Common myeloid progenitor, CD34-positive (primary cell): ENCODE results near the gene FRAT2.

ENCODE experiments used
- CTCF ChIA-PET: fragments of 350-600 bp; sonication (Branson Sonifier 250); formaldehyde crosslinking; loops from one replicate; lab custom pipeline; 2021; ENCODE audit warnings: antibody characterized with exemption; lab: Charles Lee
- POLR2A ChIA-PET: fragments of 350-600 bp; sonication (Branson Sonifier 250); formaldehyde crosslinking; loops from one replicate; lab custom pipeline; 2021; ENCODE audit warnings: antibody characterized with exemption; lab: Charles Lee
- DNase-seq, 3 donors: peaks; one replicate each; pipeline versions ENCODE4 v3.0.0 to v3.0.0-alpha.2; 2013
- H3K27ac ChIP-seq, 2 experiments: 1 replicate in 1 of 2; 2 replicates in 1 of 2; pipeline ENCODE4 v1.7.0; 2013; ENCODE audit warnings: inconsistent platforms in 2 of 2, low read length in 2 of 2, mild to moderate bottlenecking in 2 of 2, low read depth in 1 of 2, moderate library complexity in 1 of 2; ENCODE audit not compliant: severe bottlenecking in 2 of 2, insufficient read depth in 1 of 2, poor library complexity in 1 of 2
- H3K27me3 ChIP-seq, 5 experiments: replicated peaks in 2 of 5; 1 replicate in 3 of 5; 2 replicates in 2 of 5; pipeline versions ENCODE4 v1.6.1 to v1.7.0; 2013; ENCODE audit warnings: low read length in 4 of 5, mild to moderate bottlenecking in 2 of 5, moderate library complexity in 2 of 5, inconsistent platforms in 1 of 5; ENCODE audit not compliant: insufficient read depth in 5 of 5, control insufficient read depth in 4 of 5
- H3K36me3 ChIP-seq, 4 experiments: 1 replicate in 2 of 4; 2 replicates in 2 of 4; pipeline versions ENCODE4 v1.6.1 to v1.7.0; 2013; ENCODE audit warnings: low read length in 3 of 4, control low read depth in 1 of 4, mild to moderate bottlenecking in 1 of 4; ENCODE audit not compliant: control insufficient read depth in 4 of 4, insufficient read depth in 4 of 4
- H3K4me1 ChIP-seq, 4 experiments: 1 replicate in 3 of 4; 2 replicates in 1 of 4; pipeline versions ENCODE4 v1.6.1 to v1.7.1; 2013; ENCODE audit warnings: low read length in 3 of 4, mild to moderate bottlenecking in 3 of 4, control low read depth in 1 of 4, inconsistent platforms in 1 of 4, moderate library complexity in 1 of 4; ENCODE audit not compliant: control insufficient read depth in 4 of 4, insufficient read depth in 4 of 4; ENCODE audit errors: control extremely low read depth in 1 of 4
- H3K4me3 ChIP-seq, 7 experiments: 1 replicate in 4 of 7; 2 replicates in 3 of 7; pipeline versions ENCODE4 v1.5.1 to v1.7.0; 2013; ENCODE audit warnings: mild to moderate bottlenecking in 7 of 7, low read length in 6 of 7, moderate library complexity in 6 of 7, inconsistent platforms in 2 of 7, low read depth in 2 of 7, control low read depth in 1 of 7; ENCODE audit not compliant: insufficient read depth in 4 of 7, control insufficient read depth in 1 of 7; ENCODE audit errors: extremely low read depth in 1 of 7
- H3K9me3 ChIP-seq, 5 experiments: 1 replicate in 4 of 5; 2 replicates in 1 of 5; pipeline versions ENCODE4 v1.6.1 to v1.7.1; 2013; ENCODE audit warnings: low read length in 4 of 5, mild to moderate bottlenecking in 2 of 5, inconsistent platforms in 1 of 5, low read depth in 1 of 5, moderate library complexity in 1 of 5; ENCODE audit not compliant: control insufficient read depth in 4 of 5, insufficient read depth in 2 of 5; ENCODE audit errors: control extremely low read depth in 1 of 5
- WGBS: methylation state at CpG from one replicate; pipeline ENCODE4 v1.1.5; 2013; ENCODE audit not compliant: insufficient coverage; 5-methylcytosine and 5-hydroxymethylcytosine counted together

Gene FRAT2

DNA sequence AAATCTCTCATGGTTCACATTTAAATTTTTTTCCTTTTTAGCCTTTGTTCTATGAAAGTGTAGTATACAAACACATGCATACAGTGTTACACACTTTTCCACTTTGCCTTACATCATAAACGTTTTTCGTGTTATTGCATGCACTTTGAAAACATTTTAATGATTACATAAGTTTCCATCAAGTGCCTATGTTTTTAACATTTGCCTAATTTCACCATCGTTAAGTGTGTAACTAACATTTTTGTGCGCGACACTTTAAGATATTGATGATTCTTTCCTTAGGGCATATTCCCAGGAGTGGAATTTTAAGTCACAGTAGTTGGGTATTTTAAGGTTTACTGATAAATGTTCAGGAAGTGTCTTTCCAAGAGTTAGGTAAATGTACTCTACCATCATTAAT, 1.5 kb upstream of the FRAT2 start:
- ChIA-PET POLR2A (no interaction called here), CTCF (no interaction called here)
- Histone ChIP-seq H3K27ac (no peak overlapping the region), H3K4me1 (peaks cover 8 to 33% (median 25%) of the 10 kb centered on the region in 4 experiments), H3K27me3 (no peaks in the 10 kb centered on the region), H3K4me3 (no peak overlapping the region), H3K36me3 (peaks cover 0 to 4% (median 0%) of the 10 kb centered on the region in 4 experiments), H3K9me3 (no peaks in the 10 kb centered on the region)
- WGBS: 80% methylated on average over 1 of the region's 5 CpGs
- no peak for DNase-seq

DNA sequence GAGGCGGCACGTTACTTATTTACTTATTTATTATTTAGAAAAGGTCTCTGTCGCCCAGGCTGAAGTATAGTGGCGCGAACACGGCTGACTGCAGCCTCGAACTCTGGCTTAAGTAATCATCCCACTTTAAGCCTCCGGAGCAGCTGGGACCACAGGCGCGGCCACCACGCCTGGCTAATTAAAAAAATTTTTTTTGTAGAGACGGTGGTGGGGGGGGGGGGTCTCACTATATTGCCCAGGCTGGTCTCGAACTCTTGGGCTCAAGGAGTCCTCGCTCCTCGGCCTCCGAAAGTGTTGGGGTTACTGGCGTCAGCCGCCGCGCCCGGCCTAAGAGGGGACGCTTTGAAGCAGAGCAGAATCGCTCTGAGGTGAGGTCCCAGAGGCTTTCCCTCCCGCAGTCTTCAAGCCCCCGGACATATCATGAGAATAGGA, 675 bp upstream of the FRAT2 start:
- Histone ChIP-seq H3K4me3 (peak overlapping the region; percentile 27 to 88 (median 81)), H3K27me3 (no peaks in the 10 kb centered on the region), H3K27ac (peak overlapping the region in 1 of 2 experiments; percentile 99), H3K9me3 (no peaks in the 10 kb centered on the region), H3K4me1 (peaks cover 8 to 33% (median 25%) of the 10 kb centered on the region in 4 experiments), H3K36me3 (peaks cover 0 to 5% (median 1%) of the 10 kb centered on the region in 4 experiments)
- ChIA-PET CTCF (no interaction called here), POLR2A (no interaction called here)
- 21% methylated on average over 12 of the region's 25 CpGs for WGBS
- no peak for DNase-seq

DNA sequence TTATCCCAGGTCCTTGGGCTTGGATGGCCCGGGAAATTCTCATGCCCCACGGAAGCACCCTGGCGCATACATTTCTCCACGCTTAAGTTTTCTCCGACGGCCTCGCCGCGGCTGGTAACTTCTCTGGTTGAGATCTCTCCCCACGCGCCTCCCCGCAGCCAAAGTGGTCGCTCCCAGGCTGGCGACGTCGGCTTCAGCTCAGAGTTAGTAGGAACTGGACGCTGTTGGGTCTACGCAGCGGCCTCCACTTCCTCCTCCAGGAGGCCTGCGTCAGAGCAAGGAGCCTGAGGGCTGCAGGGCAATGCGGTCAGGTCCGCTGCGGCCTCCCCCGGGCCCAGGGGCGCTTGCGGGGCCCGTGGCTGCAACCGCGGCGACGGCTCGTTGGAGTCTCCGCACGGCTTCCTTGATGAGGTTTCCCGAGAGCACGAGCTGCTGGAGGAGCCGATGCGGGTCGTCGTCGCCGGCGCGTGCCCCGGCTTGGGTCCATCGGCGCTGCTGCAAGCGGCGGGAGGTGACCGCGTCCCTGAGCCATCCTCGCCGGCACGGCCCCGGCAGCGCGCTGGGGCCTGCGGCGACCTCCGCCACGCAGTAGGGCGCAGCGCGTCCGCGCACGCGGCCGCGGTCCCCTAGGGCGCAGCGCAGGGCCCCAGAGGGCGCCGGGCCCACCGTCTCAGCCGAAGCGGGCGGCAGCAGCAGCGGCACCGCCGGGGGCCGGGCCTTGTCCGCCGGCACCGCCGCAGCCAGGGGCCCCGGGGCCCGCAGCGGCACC, 744 bp downstream of the FRAT2 start:
- CTCF ChIA-PET: interaction anchor here (0.8 to 4.5 kb wide), 16 partner anchors 9 to 95 kb away, joined by 3 to 31 read pairs (median 4); partner anchors contain the start of gene FRAT1
- H3K9me3 ChIP-seq: no peaks in the 10 kb centered on the region
- POLR2A ChIA-PET: interaction anchor here (2.2 to 3.0 kb wide), 2 partner anchors 14 to 42 kb away, joined by 5 to 23 read pairs; partner anchors contain the start of gene FRAT1
- peak overlapping the region in 1 of 2 experiments; percentile 99 for H3K27ac ChIP-seq
- peak overlapping the region; percentile 70 to 88 (median 83) for H3K4me3 ChIP-seq
- WGBS: under 1% methylated on average over 76 of the region's 89 CpGs
- peaks cover 8 to 33% (median 25%) of the 10 kb centered on the region in 4 experiments for H3K4me1 ChIP-seq
- H3K36me3 ChIP-seq: peaks cover 0 to 13% (median 7%) of the 10 kb centered on the region in 4 experiments
- DNase-seq: peak; percentile 35 to 68 (median 63)
- H3K27me3 ChIP-seq: no peaks in the 10 kb centered on the region

DNA sequence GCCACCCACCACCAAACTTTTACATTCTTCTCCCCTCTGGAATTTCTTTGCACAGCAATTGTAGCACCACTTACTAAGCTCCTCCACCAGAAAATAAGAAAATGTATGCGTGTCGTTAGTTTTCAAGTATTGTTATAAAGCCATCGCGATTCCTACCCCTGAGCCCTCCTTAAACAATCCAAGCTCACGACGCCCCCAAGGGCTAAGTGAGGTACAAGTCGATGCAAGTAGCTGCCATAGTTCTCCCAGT, 1.3 kb downstream of the FRAT2 start:
- H3K27me3 ChIP-seq: no peaks in the 10 kb centered on the region
- H3K36me3 ChIP-seq: peaks cover 0 to 18% (median 7%) of the 10 kb centered on the region in 4 experiments
- ChIA-PET POLR2A (interaction anchor here (0.6 to 3.0 kb wide), 3 partner anchors 14 to 92 kb away, joined by 4 to 23 read pairs (median 5); partner anchors contain the start of gene FRAT1), CTCF (interaction anchor here (0.8 to 4.5 kb wide), 16 partner anchors 9 to 94 kb away, joined by 3 to 31 read pairs (median 4); partner anchors contain the start of gene FRAT1)
- no peaks in the 10 kb centered on the region for H3K9me3 ChIP-seq
- 5% methylated on average over 6 of the region's 7 CpGs for WGBS
- peak overlapping the region; percentile 70 to 88 (median 83) for H3K4me3 ChIP-seq
- H3K4me1 ChIP-seq: peaks cover 8 to 33% (median 25%) of the 10 kb centered on the region in 4 experiments
- peak overlapping the region in 1 of 2 experiments; percentile 71 for H3K27ac ChIP-seq
- DNase-seq: peak; percentile 36 to 62 (median 55)

DNA sequence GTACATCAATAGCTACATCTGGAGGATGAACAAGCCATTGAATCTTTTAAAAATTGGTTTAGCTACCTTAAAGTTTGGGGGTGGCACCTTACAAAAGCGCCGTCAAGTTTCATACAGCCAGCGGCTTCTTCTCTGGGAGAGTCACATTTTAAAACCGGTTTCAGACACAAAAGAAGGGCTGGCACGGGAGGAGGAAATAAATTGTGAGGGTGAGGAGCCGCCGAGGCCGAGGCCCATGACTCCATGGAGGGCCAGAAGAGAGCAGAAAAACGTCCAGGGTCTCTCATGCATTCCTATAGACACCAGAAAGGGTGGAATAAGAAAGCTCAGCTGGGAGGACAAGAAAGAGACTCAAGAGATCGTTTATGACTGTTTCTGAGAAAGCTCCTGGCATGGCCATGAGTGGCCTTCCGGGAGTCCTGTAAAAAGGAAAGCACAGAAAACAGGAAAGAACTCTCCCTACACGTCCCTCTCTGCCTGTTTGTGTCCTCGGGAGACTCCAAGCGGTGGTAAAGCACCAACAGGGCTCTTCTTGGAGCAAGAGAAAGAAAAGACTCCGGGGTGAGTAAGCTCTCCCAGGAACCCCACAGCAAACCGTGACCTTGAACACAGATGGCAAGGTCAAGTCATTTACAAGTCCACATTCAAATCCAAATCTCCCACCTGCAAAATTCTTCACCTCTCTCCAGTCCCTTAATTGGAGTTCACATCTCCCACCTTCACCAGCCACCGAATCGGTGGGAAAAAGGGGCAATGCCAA, 1.8 kb downstream of the FRAT2 start:
- Histone ChIP-seq H3K4me3 (peak overlapping the region in 6 of 7 experiments; percentile 70 to 88 (median 84)), H3K27me3 (no peaks in the 10 kb centered on the region), H3K27ac (peak overlapping the region in 1 of 2 experiments; percentile 71), H3K9me3 (no peaks in the 10 kb centered on the region), H3K4me1 (peaks cover 8 to 33% (median 25%) of the 10 kb centered on the region in 4 experiments), H3K36me3 (peaks cover 0 to 18% (median 7%) of the 10 kb centered on the region in 4 experiments)
- DNase-seq: no peak
- ChIA-PET POLR2A (interaction anchor here (0.6 to 3.0 kb wide), 4 partner anchors 13 to 92 kb away, joined by 3 to 23 read pairs (median 4); partner anchors contain the start of gene FRAT1), CTCF (interaction anchor here (0.8 to 4.5 kb wide), 16 partner anchors 8 to 94 kb away, joined by 3 to 31 read pairs (median 4); partner anchors contain the start of gene FRAT1)
- WGBS: 23% methylated on average over 15 of the region's 18 CpGs

DNA sequence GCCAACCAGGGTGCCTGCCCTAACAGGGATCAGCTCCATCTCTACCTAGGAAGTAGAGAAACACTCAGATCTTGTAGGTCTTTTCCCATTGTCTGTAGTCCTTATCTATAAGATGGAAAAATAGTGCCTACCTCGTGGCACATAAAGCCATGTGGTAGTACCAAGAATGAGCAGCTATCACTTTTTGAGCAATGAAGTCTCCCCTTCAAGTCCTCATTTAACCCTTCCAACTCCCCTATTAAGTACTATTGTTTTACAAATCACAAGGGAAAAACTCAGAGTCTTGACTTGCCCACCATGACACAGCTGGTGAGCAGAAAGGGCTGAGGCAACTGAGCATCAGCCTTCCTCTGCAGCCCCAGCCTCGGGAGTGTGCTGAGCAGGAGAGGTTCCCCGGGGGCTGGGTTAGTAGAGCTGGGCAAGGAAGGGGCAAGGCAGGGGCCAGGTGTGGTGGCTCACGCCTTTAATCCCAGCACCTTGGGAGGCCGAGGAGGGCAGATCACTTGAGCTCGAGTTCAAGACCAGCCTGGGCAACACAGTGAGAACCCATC, 3.3 kb downstream of the FRAT2 start:
- Histone ChIP-seq H3K4me3 (no peak overlapping the region), H3K4me1 (peaks cover 8 to 36% (median 25%) of the 10 kb centered on the region in 4 experiments), H3K27ac (no peak overlapping the region), H3K27me3 (no peaks in the 10 kb centered on the region), H3K36me3 (peaks cover 0 to 18% (median 7%) of the 10 kb centered on the region in 4 experiments), H3K9me3 (no peaks in the 10 kb centered on the region)
- ChIA-PET POLR2A (interaction anchor here (1.0 kb wide), 1 partner anchor 10 kb away, joined by 3 read pairs; no protein-coding TSS in a partner anchor), CTCF (interaction anchor here (0.6 to 4.5 kb wide), 8 partner anchors 9 to 42 kb away, joined by 3 to 31 read pairs (median 3); partner anchors contain the start of genes ARHGAP19 and FRAT1)
- DNase-seq: no peak
- WGBS: 51% methylated on average over 3 of the region's 6 CpGs
